H1 (cell line): ENCODE data around the gene TAS2R19. TPM values are rescaled to one million over a fixed set of nuclear protein-coding genes. Genes with fewer than 3 reads are reported as not detected.

ENCODE experiments used
- BCL11A ChIP-seq, 2 experiments: IDR thresholded peaks; one replicate each; pipeline ENCODE4 v1.6.1; 2011; ENCODE audit warnings: low read depth in 2 of 2, low read length in 2 of 2, mild to moderate bottlenecking in 2 of 2
- CREB1 ChIP-seq: IDR thresholded peaks from 2 replicates; pipeline ENCODE4 v1.6.1; 2012; ENCODE audit warnings: inconsistent platforms
- EP300 ChIP-seq, 2 experiments: IDR thresholded peaks; 1 replicate in 1 of 2; 2 replicates in 1 of 2; pipeline ENCODE4 v1.6.1; 2011 to 2012; ENCODE audit warnings: low read depth in 2 of 2, low read length in 2 of 2, mild to moderate bottlenecking in 2 of 2, borderline replicate concordance in 1 of 2, inconsistent platforms in 1 of 2, moderate library complexity in 1 of 2
- GTF2F1 ChIP-seq: IDR thresholded peaks from 2 replicates; pipeline ENCODE4 v1.6.1; 2012; ENCODE audit warnings: low read depth, low read length, improper control_type of control experiment, borderline replicate concordance
- RBBP5 ChIP-seq: IDR thresholded peaks from 2 replicates; pipeline ENCODE4 v1.7.1; 2012; ENCODE audit warnings: low read depth, mild to moderate bottlenecking, inconsistent platforms, low read length, moderate library complexity, borderline replicate concordance
- SP2 ChIP-seq: IDR thresholded peaks from 2 replicates; pipeline ENCODE4 v1.6.1; 2012; ENCODE audit warnings: mild to moderate bottlenecking, low read length, inconsistent platforms
- TBP ChIP-seq: IDR thresholded peaks from 2 replicates; pipeline ENCODE4 v1.6.1; 2011; ENCODE audit warnings: low read depth, low read length, improper control_type of control experiment
- polyA plus RNA-seq, 7 experiments: library from polyadenylated mRNA; depleted of rRNA in 3 of 7; stranded (reverse) in 5 of 7; unstranded in 2 of 7; fragments of >200 nt in 5 of 7; fragments of 200-250 nt in 2 of 7; gene quantifications; 1 replicate in 5 of 7; 2 replicates in 1 of 7; 4 replicates in 1 of 7; pipeline versions ENCODE4 v1.2.1 to v1.2.3, GENCODE V29; 2011 to 2013; ENCODE audit warnings: missing spikeins in 2 of 7, mixed read lengths in 2 of 7
- total RNA-seq: library from RNA; stranded (reverse); fragmentation: NEBNext Ultra II Directional; extraction: Animal tissue kit (Norgen Biotek cat#: 25700); gene quantifications from 2 replicates; pipeline ENCODE4 v1.2.1, GENCODE V29; 2021

The TAS2R19 gene
- total and polyA plus RNA-seq, 2 of the 8 experiments (the other 6 are each of a cell fraction or from before 2014, with no cell fraction given) = 0.97 to 0.99 TPM

- TF ChIP-seq GTF2F1 (no peak), CREB1 (no peak), SP2 (no peak), BCL11A (IDR thresholded peaks at IDR 0.05; ENCODE audit: low read depth in 2 of 2, low read length in 2 of 2) (no peak), TBP (no peak), RBBP5 (no peak), EP300 (IDR thresholded peaks at IDR 0.05; ENCODE audit: borderline replicate concordance in 1 of 2, low read depth in 2 of 2, low read length in 2 of 2) (no peak)
These were observed 48.6 kb upstream of the TAS2R19 start (continued) for GRCh38 chr12:11070999-11071398.
